Stimulated activated CD4-positive, alpha-beta T cell treated with anti-CD3 and anti-CD28 coated beads, Interleukin-2, amount 100 ng/mL, for 24 hours (primary cell): Measurements from ENCODE around the gene GPR173.

Source experiments
- DNase-seq, 2 donors: peaks; one replicate each; pipeline ENCODE4 v3.0.0-alpha.2; 2020

The GPR173 gene

GRCh38 chrX:53071604-53072417 is 23.2 kb downstream of the GPR173 start:
- peak; percentile 54 to 57 for DNase-seq

GRCh38 chrX:53072418-53073114 is 24.0 kb downstream of the GPR173 start:
- no peak for DNase-seq

GRCh38 chrX:53073115-53073586 is 24.6 kb downstream of the GPR173 start:
- DNase-seq = no peak

- DNase-seq = no peak
These were observed 26.4 kb downstream of the GPR173 start for GRCh38 chrX:53075011-53075410.

GRCh38 chrX:53076671-53077070 is 28.1 kb downstream of the GPR173 start:
- no peak for DNase-seq

GRCh38 chrX:53077207-53078197 is 28.9 kb downstream of the GPR173 start:
- no peak for DNase-seq

- DNase-seq = no peak
These were observed 30.4 kb downstream of the GPR173 start for GRCh38 chrX:53078943-53079342.

- DNase-seq = no peak
These were observed 32.3 kb downstream of the GPR173 start for GRCh38 chrX:53080628-53081580.

- peak; percentile 91 to 92 for DNase-seq
These were observed 33.6 kb downstream of the GPR173 start, which contains the start of gene TSPYL2 for GRCh38 chrX:53081925-53082772. TSPYL2 (plus strand) TSS chrX:53082367; CDS start chrX:53082499, 132 bp downstream.

- peak in 1 of 2 donors; percentile 28 for DNase-seq
These were observed 34.4 kb downstream of the GPR173 start for GRCh38 chrX:53082773-53083616.

GRCh38 chrX:53084043-53084570 is 35.5 kb downstream of the GPR173 start:
- no peak for DNase-seq

- no peak for DNase-seq
These were observed 36.3 kb downstream of the GPR173 start for GRCh38 chrX:53084863-53085262.

GRCh38 chrX:53085661-53086229 is 37.2 kb downstream of the GPR173 start:
- no peak for DNase-seq

GRCh38 chrX:53086464-53086863 is 37.9 kb downstream of the GPR173 start:
- no peak for DNase-seq

- DNase-seq = no peak
These were observed 38.8 kb downstream of the GPR173 start for GRCh38 chrX:53087388-53087831.

- DNase-seq = peak; percentile 76 to 79
These were observed 39.8 kb downstream of the GPR173 start for GRCh38 chrX:53088136-53088974.

GRCh38 chrX:53089224-53089842 is 40.7 kb downstream of the GPR173 start:
- peak in 1 of 2 donors; percentile 36 for DNase-seq
